Measurements from ENCODE around the gene TCEAL3. TPM values are rescaled to one million over a fixed set of nuclear protein-coding genes. Genes with fewer than 3 reads are reported as not detected.

The TCEAL3 gene
- total RNA-seq, 6 experiments from 2014 or later: 54.3 to 75.5 (median 62.7) TPM

Other genes starting within 250 kb of the TCEAL3 start
- gene BEX3, start 231.4 kb upstream of the TCEAL3 start, total RNA-seq (2021; fragmentation: NEBNext Ultra II Directional; extraction: Animal tissue kit (Norgen Biotek cat#: 25700)): 100 to 1,000 TPM; 251 to 325 (median 291) TPM
- gene RAB40A, start 88.5 kb upstream of the TCEAL3 start, total RNA-seq (2021; fragmentation: NEBNext Ultra II Directional; extraction: Animal tissue kit (Norgen Biotek cat#: 25700)): under 1 TPM in 4 of 6 experiments, not detected in 2; 0.11 to 0.15 (median 0.13) TPM
- gene TCEAL4, start 22.4 kb upstream of the TCEAL3 start, total RNA-seq (2021; fragmentation: NEBNext Ultra II Directional; extraction: Animal tissue kit (Norgen Biotek cat#: 25700)): 100 to 1,000 TPM in 5 of 6 experiments, 10 to 100 TPM in 1; 92.4 to 119 (median 118) TPM
- 10 to 100 TPM; 33.4 to 36.8 (median 35.9) TPM for gene TCEAL1, start 21.0 kb downstream of the TCEAL3 start, total RNA-seq (2021; fragmentation: NEBNext Ultra II Directional; extraction: Animal tissue kit (Norgen Biotek cat#: 25700))
- 100 to 1,000 TPM; 529 to 650 (median 569) TPM for gene MORF4L2, start 78.7 kb downstream of the TCEAL3 start, total RNA-seq (2021; fragmentation: NEBNext Ultra II Directional; extraction: Animal tissue kit (Norgen Biotek cat#: 25700))
- gene TMEM31, start 102.9 kb downstream of the TCEAL3 start, total RNA-seq (2021; fragmentation: NEBNext Ultra II Directional; extraction: Animal tissue kit (Norgen Biotek cat#: 25700)): not detected
- gene PLP1, start 168.9 kb downstream of the TCEAL3 start, total RNA-seq (2021; fragmentation: NEBNext Ultra II Directional; extraction: Animal tissue kit (Norgen Biotek cat#: 25700)): 1 to 10 TPM in 1 of 6 experiments, under 1 TPM in 5; 0.12 to 1.2 (median 0.50) TPM
- gene RAB9B, start 224.3 kb downstream of the TCEAL3 start, total RNA-seq (2021; fragmentation: NEBNext Ultra II Directional; extraction: Animal tissue kit (Norgen Biotek cat#: 25700)): under 1 TPM; 0.14 to 0.40 (median 0.25) TPM